Mesendoderm (in vitro differentiated cells): ENCODE results near the gene PRSS22.
A peak's percentile ranks its signal among the peaks of the same experiment; 100 is the strongest.

Experiments used
- DNase-seq: peaks from one replicate; pipeline ENCODE4 v3.0.0; 2013
- H2AK5ac ChIP-seq: 2 replicates; pipeline ENCODE4 v1.6.1; 2013; ENCODE audit warnings: low read length, inconsistent platforms
- H2BK120ac ChIP-seq: 2 replicates; pipeline ENCODE4 v1.6.1; 2013; ENCODE audit warnings: low read depth, mild to moderate bottlenecking, low read length, moderate library complexity, mixed read lengths
- H2BK15ac ChIP-seq: replicated peaks from 2 replicates; pipeline ENCODE4 v1.6.1; 2013; ENCODE audit warnings: low read depth, mild to moderate bottlenecking, moderate library complexity
- H2BK5ac ChIP-seq: 2 replicates; pipeline ENCODE4 v1.6.1; 2013; ENCODE audit warnings: low read length, inconsistent platforms
- H3K18ac ChIP-seq: 2 replicates; pipeline ENCODE4 v1.6.1; 2013; ENCODE audit warnings: mild to moderate bottlenecking, low read length, mixed read lengths
- H3K23ac ChIP-seq: one replicate; pipeline ENCODE4 v1.6.1; 2013; ENCODE audit warnings: low read length
- H3K27ac ChIP-seq: 2 replicates; pipeline ENCODE4 v1.5.1; 2013; ENCODE audit warnings: low read depth, mild to moderate bottlenecking, inconsistent platforms, low read length, moderate library complexity
- H3K27me3 ChIP-seq: 2 replicates; pipeline ENCODE4 v1.6.1; 2013; ENCODE audit warnings: low read length, control low read depth, mild to moderate bottlenecking, inconsistent platforms; ENCODE audit not compliant: insufficient read depth, poor library complexity
- H3K36me3 ChIP-seq: 2 replicates; pipeline ENCODE4 v1.6.1; 2013; ENCODE audit warnings: low read length, inconsistent platforms; ENCODE audit not compliant: control insufficient read depth, insufficient read depth
- H3K4ac ChIP-seq: one replicate; pipeline ENCODE4 v1.6.1; 2013; ENCODE audit warnings: low read depth, mild to moderate bottlenecking, low read length, moderate library complexity
- H3K4me1 ChIP-seq: 2 replicates; pipeline ENCODE4 v1.6.1; 2013; ENCODE audit warnings: low read depth, low read length, inconsistent platforms; ENCODE audit not compliant: control insufficient read depth
- H3K4me2 ChIP-seq: 2 replicates; pipeline ENCODE4 v1.6.1; 2013; ENCODE audit warnings: low read length
- H3K4me3 ChIP-seq: 2 replicates; pipeline ENCODE4 v1.5.1; 2013; ENCODE audit warnings: mild to moderate bottlenecking, low read length
- H3K56ac ChIP-seq: one replicate; pipeline ENCODE4 v1.6.1; 2013; ENCODE audit warnings: low read length
- H3K79me1 ChIP-seq: 2 replicates; pipeline ENCODE4 v1.6.1; 2013; ENCODE audit warnings: low read length, inconsistent platforms
- H3K79me2 ChIP-seq: 2 replicates; pipeline ENCODE4 v1.6.1; 2013; ENCODE audit warnings: mild to moderate bottlenecking, low read length; ENCODE audit not compliant: control insufficient read depth, insufficient read depth
- H3K9ac ChIP-seq: 2 replicates; pipeline ENCODE4 v1.6.1; 2013; ENCODE audit warnings: low read length, inconsistent platforms
- H4K5ac ChIP-seq: one replicate; pipeline ENCODE4 v1.6.1; 2013; ENCODE audit warnings: low read length
- H4K8ac ChIP-seq: one replicate; pipeline ENCODE4 v1.6.1; 2013; ENCODE audit warnings: low read depth, mild to moderate bottlenecking, control low read depth, low read length, moderate library complexity
- WGBS: extraction: QIAGEN DNeasy Blood & Tissue Kit; methylation state at CpG from one replicate; pipeline ENCODE4 v1.1.7; 2013; ENCODE audit warnings: low lambda C conversion rate, missing lambda C conversion rate; ENCODE audit not compliant: insufficient coverage; ENCODE audit errors: extremely low coverage; 5-methylcytosine and 5-hydroxymethylcytosine counted together

Gene PRSS22

GRCh38 chr16:2848933-2849725 lies 8.8 kb downstream of the PRSS22 start:
- Histone ChIP-seq H4K5ac (no peak overlapping the region), H2AK5ac (no peak overlapping the region), H3K23ac (no peak overlapping the region), H2BK15ac (no peak overlapping the region), H3K9ac (no peak overlapping the region), H3K4me3 (no peak overlapping the region), H4K8ac (no peak overlapping the region), H3K27ac (no peak overlapping the region), H2BK120ac (no peak overlapping the region), H3K27me3 (no peaks in the 10 kb centered on the region), H3K79me2 (no peaks in the 10 kb centered on the region), H2BK5ac (no peak overlapping the region), H3K4ac (no peak overlapping the region), H3K79me1 (no peaks in the 10 kb centered on the region), H3K36me3 (no peaks in the 10 kb centered on the region), H3K56ac (no peak overlapping the region), H3K18ac (no peak overlapping the region), H3K4me1 (no peaks in the 10 kb centered on the region), H3K4me2 (no peak overlapping the region)
- DNase-seq: no peak
- WGBS: no CpG with 5 or more reads among the region's 16 CpGs

- Histone ChIP-seq H3K18ac (no peak overlapping the region), H3K79me2 (no peaks in the 10 kb centered on the region), H4K8ac (no peak overlapping the region), H3K4me3 (no peak overlapping the region), H3K56ac (no peak overlapping the region), H4K5ac (no peak overlapping the region), H3K27me3 (no peaks in the 10 kb centered on the region), H3K9ac (no peak overlapping the region), H2BK120ac (no peak overlapping the region), H3K79me1 (no peaks in the 10 kb centered on the region), H2AK5ac (no peak overlapping the region), H3K4me1 (no peaks in the 10 kb centered on the region), H2BK15ac (no peak overlapping the region), H3K36me3 (no peaks in the 10 kb centered on the region), H3K4me2 (no peak overlapping the region), H3K4ac (no peak overlapping the region), H3K23ac (no peak overlapping the region), H3K27ac (no peak overlapping the region), H2BK5ac (no peak overlapping the region)
- no peak for DNase-seq
- no CpG with 5 or more reads among the region's 3 CpGs for WGBS
Measured at GRCh38 chr16:2846511-2847310, 11.3 kb downstream of the PRSS22 start.

DNA sequence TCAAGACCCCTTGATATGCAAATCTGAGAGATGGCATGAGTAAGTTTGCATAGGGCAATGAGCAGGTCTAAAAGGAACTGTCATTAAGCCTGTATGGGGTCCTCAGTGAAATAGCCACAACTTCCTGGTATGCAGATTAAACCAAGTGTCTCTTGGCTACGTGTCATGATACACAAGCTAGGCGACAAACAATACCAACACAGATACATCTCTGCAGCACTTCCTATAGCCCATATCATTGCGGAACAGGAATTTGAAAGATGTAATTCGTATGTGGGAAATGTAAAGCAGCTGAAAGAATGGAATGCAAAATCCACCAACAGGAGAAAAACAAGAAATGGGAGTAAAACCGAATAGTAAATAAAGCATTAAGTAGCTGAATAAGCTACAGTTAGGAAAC lies 12.9 kb downstream of the PRSS22 start:
- Histone ChIP-seq H3K56ac (no peak overlapping the region), H3K4me3 (no peak overlapping the region), H3K4me2 (no peak overlapping the region), H4K8ac (no peak overlapping the region), H3K79me1 (no peaks in the 10 kb centered on the region), H3K4ac (no peak overlapping the region), H3K36me3 (no peaks in the 10 kb centered on the region), H2BK5ac (no peak overlapping the region), H3K23ac (no peak overlapping the region), H4K5ac (no peak overlapping the region), H3K27me3 (no peaks in the 10 kb centered on the region), H2BK120ac (no peak overlapping the region), H3K18ac (no peak overlapping the region), H3K27ac (no peak overlapping the region), H3K79me2 (no peaks in the 10 kb centered on the region), H3K9ac (no peak overlapping the region), H2AK5ac (no peak overlapping the region), H3K4me1 (no peaks in the 10 kb centered on the region), H2BK15ac (no peak overlapping the region)
- DNase-seq: no peak
- whole genome bisulfite sequencing: no CpG with 5 or more reads among the region's 5 CpGs

DNA sequence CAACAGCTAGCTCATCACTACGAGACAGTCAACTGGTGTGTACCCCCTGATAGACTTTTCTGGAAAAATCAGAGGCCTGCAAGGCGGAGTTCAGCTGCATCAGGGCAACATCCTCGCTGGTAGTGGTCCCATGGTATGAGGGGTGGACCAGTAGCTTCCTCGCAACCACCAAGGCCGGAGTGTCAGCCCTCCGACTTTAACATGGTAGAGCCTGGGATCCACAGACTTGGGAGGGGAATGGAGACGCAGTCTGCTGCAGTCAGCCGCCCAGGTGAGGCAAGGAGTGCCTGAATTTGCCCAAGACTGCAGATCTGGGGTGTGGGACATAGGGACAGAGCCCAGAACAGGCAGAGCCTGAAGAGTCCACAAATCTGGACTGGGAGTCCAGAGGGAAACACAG lies 14.4 kb downstream of the PRSS22 start:
- Histone ChIP-seq H3K36me3 (no peaks in the 10 kb centered on the region), H3K4me1 (no peaks in the 10 kb centered on the region), H3K4ac (no peak overlapping the region), H3K18ac (no peak overlapping the region), H3K9ac (no peak overlapping the region), H3K56ac (no peak overlapping the region), H3K79me1 (no peaks in the 10 kb centered on the region), H4K5ac (no peak overlapping the region), H3K4me3 (no peak overlapping the region), H2BK120ac (no peak overlapping the region), H3K27me3 (no peaks in the 10 kb centered on the region), H2BK15ac (no peak overlapping the region), H3K23ac (no peak overlapping the region), H2AK5ac (no peak overlapping the region), H2BK5ac (no peak overlapping the region), H4K8ac (no peak overlapping the region), H3K4me2 (no peak overlapping the region), H3K27ac (no peak overlapping the region), H3K79me2 (no peaks in the 10 kb centered on the region)
- no peak for DNase-seq
- WGBS: no CpG with 5 or more reads among the region's 8 CpGs

DNA sequence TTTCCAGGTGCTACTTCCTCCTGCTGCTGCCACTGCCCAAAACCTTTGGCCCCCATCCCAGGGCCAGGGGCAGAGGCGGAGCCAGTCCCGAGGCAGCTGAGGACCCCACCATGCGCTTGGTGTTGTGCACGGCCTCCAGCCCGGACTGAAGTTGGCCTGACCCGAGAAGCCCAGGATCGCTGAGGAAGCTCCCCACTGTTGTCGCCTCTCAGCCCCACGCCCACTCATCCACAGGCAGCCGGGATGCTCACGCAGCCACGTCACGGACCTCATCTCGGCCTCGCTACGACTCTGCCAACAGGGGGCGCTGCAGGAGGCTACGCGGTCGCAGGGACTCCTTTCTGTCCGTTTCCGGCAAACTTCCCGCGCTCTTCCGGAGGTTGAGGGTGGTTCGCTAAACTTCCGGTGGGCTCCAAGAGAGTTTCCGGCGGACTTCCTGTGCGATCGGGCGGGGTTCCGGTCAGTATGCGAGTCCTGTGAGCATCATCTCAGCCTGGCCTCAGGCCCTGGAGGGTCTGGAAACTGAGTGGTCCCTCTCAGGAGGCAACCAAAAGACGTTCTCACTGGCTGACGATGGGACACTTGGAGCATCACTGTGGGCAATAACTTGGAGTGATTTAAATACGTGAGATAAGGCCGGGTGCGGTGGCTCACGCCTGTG lies 15.5 kb downstream of the PRSS22 start:
- H2BK15ac ChIP-seq: no peak overlapping the region
- H3K56ac ChIP-seq: peak overlapping the region; percentile 51
- no peak overlapping the region for H3K23ac ChIP-seq
- no peaks in the 10 kb centered on the region for H3K79me1 ChIP-seq
- no peak overlapping the region for H4K8ac ChIP-seq
- no peak overlapping the region for H2BK5ac ChIP-seq
- no peaks in the 10 kb centered on the region for H3K36me3 ChIP-seq
- no CpG with 5 or more reads among the region's 40 CpGs for WGBS
- H3K4me1 ChIP-seq: no peaks in the 10 kb centered on the region
- no peaks in the 10 kb centered on the region for H3K79me2 ChIP-seq
- H2AK5ac ChIP-seq: no peak overlapping the region
- H3K4me2 ChIP-seq: no peak overlapping the region
- no peak overlapping the region for H4K5ac ChIP-seq
- no peak overlapping the region for H3K27ac ChIP-seq
- no peak overlapping the region for H2BK120ac ChIP-seq
- no peak overlapping the region for H3K4me3 ChIP-seq
- H3K18ac ChIP-seq: no peak overlapping the region
- DNase-seq: peak; percentile 82
- no peaks in the 10 kb centered on the region for H3K27me3 ChIP-seq
- H3K9ac ChIP-seq: no peak overlapping the region
- H3K4ac ChIP-seq: no peak overlapping the region
